Measurements from ENCODE around the gene DNAH11. TPM values are rescaled to one million over a fixed set of nuclear protein-coding genes. Genes with fewer than 3 reads are reported as not detected.

DNAH11 gene
- total RNA-seq, 1 donor from 2014 or later: 0.02 TPM

DNA sequence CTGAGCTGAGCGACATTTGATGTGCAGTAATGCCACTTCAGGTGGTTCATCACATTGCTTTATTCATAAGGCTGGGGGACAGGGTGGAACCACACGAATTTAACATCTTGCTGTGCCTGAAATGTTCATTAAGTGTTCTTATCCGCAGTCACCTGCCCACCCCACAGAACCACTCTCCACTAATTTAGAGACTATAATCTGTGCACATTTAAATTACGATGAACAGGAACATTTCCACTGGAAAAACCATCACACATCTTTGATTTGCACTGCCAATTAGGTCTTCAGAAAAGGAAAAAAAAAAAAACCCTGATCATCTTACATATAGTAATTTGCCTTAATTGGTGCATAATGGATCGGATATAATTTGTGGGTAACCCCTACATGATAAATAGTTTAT lies 400.6 kb downstream of the DNAH11 start:
- peaks cover 39% of the 10 kb centered on the region for H3K4me1 Mint-ChIP-seq (ENCODE audit: low read depth)
- H3K36me3 Mint-ChIP-seq (ENCODE audit: low read depth): no peaks in the 10 kb centered on the region
- no peak overlapping the region for H3K4me3 Mint-ChIP-seq (ENCODE audit: unreplicated experiment)

DNA sequence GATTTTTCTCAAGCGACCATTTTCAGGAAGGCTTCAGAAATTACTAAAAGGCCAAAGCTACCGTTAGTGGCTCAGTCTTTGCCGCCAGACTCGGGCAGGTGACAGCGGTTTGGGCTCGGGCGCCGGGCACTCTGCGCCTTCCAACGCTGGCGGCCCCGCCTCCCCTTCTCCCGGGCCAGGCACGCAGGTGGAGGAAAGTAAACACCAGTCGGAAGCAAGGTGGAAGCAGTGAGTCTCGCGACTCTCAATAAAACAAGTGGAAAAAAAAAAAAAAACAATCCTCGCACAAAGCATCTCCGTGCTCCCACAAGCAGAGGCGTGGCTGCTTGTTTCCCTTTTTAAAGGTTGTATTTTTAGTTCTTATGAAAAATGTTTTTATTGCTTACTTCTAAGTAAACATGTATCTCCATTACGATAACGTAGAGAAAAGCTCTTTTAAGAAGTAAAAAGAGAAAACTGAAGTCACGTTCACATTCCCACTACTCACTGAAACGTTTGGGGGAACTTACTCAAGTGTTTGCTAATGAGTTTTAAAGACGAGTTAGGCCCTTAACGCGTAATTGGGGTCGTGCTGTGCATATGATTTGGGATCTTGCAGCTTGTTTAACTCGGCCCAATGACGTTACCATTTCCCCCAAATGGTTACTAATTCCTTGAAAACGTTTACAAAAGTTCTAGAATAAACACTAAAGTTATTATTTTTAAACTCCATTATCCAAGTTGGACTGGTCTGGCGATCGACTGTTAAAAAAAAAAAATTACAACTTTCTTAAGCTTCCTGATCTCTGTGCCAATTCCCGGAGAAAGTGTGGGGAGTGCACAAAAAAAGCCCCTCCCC lies 402.0 kb downstream of the DNAH11 start:
- H3K4me3 Mint-ChIP-seq (ENCODE audit: unreplicated experiment): peak overlapping the region; percentile 76
- no peak for DNase-seq (ENCODE audit: low spot score)
- no peaks in the 10 kb centered on the region for H3K9me3 Mint-ChIP-seq (ENCODE audit: low read depth)
- no peaks in the 10 kb centered on the region for H3K36me3 Mint-ChIP-seq (ENCODE audit: low read depth)
- H3K27me3 Mint-ChIP-seq (ENCODE audit: low read depth): no peaks in the 10 kb centered on the region
- TF ChIP-seq, protein P1, sequence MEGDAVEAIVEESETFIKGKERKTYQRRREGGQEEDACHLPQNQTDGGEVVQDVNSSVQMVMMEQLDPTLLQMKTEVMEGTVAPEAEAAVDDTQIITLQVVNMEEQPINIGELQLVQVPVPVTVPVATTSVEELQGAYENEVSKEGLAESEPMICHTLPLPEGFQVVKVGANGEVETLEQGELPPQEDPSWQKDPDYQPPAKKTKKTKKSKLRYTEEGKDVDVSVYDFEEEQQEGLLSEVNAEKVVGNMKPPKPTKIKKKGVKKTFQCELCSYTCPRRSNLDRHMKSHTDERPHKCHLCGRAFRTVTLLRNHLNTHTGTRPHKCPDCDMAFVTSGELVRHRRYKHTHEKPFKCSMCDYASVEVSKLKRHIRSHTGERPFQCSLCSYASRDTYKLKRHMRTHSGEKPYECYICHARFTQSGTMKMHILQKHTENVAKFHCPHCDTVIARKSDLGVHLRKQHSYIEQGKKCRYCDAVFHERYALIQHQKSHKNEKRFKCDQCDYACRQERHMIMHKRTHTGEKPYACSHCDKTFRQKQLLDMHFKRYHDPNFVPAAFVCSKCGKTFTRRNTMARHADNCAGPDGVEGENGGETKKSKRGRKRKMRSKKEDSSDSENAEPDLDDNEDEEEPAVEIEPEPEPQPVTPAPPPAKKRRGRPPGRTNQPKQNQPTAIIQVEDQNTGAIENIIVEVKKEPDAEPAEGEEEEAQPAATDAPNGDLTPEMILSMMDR (IDR thresholded peaks at IDR 0.05): no peak
- H3K4me1 Mint-ChIP-seq (ENCODE audit: low read depth): peaks cover 29% of the 10 kb centered on the region
- peak overlapping the region; percentile 65 for H3K27ac Mint-ChIP-seq (ENCODE audit: unreplicated experiment)

More for the DNA sequence above, 400.6 kb downstream of the DNAH11 start:
- Mint-ChIP-seq H3K27me3 (ENCODE audit: low read depth) (no peaks in the 10 kb centered on the region), H3K27ac (ENCODE audit: unreplicated experiment) (peak overlapping the region; percentile 34), H3K9me3 (ENCODE audit: low read depth) (no peaks in the 10 kb centered on the region)
- TF ChIP-seq, protein P1 (IDR thresholded peaks at IDR 0.05): no peak
- no peak for DNase-seq (ENCODE audit: low spot score)

DNA sequence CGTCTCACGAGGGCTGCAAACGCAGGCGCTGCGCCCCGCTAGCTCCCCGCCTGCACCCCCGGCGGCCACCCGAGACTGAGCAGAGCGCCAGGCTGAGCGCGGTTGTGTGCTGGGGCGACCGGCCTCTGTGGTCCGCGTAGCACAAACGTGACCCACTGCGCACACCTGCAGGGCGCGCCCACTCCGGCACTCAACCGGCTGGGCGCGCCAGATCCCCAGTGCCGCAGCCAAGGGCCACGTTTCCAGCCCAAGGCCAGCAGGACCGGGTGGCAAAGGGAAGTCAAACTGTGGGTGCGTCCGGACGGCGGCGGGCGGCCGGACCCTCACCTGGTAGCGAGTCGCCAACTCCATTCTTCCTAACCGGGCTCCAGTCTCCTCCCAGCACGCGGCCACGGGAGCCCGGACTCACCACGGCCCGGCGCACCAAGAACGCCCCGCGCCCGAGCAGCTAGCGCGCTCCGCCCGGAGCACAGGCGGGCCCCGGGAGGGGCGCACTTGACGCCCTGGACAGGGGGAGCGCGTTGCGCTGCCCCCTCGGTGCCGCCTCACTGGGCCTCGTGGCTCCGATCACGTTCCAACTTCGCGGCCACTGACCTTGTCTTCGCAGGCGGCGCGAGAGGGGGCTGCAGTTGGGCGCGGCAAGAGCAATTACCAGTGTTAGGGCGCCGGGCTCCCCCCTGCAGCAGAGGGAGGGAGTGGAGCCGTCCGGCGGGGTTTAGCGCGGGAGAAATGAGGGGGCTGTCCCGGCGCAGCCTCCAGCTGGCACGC lies 402.8 kb downstream of the DNAH11 start, which contains the start of gene CDCA7L:
Gene CDCA7L (minus strand): TSS at position 446 of the 768 bp plus-strand sequence. CDS start 95 bp downstream, at position 351.
- DNase-seq (ENCODE audit: low spot score): no peak
- H3K4me1 Mint-ChIP-seq (ENCODE audit: low read depth): peaks cover 27% of the 10 kb centered on the region
- H3K36me3 Mint-ChIP-seq (ENCODE audit: low read depth): no peaks in the 10 kb centered on the region
- peak within 1 kb of the TSS; percentile 76 for H3K4me3 Mint-ChIP-seq (ENCODE audit: unreplicated experiment)
- peak within 1 kb of the TSS; percentile 68 for H3K27ac Mint-ChIP-seq (ENCODE audit: unreplicated experiment)
- H3K27me3 Mint-ChIP-seq (ENCODE audit: low read depth): no peaks in the 10 kb centered on the region
- TF ChIP-seq, protein P1 (IDR thresholded peaks at IDR 0.05): peak; percentile 36
- H3K9me3 Mint-ChIP-seq (ENCODE audit: low read depth): no peaks in the 10 kb centered on the region

DNA sequence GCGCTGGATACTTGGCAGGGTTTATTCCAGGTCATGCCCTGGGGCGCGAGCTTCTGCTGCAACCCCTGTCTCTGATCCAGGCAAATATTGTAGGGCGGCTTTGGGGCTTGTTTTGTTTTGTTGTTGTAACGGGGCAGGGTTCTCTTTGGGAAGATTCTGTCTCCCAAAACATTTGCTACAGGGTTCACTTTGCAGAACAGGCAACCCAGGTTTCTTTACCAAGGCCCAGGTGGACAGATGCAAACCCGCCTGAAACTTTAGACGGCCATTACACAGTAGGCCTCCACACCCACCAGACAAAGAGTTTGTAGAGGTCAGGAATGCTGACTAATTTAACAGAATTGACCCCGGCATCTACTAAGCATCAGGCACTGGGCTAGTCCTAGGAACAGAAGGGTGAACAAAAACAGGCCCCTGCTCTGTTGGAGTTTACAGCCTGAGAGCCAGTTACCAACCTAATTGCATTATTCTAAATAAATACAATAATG lies 403.4 kb downstream of the DNAH11 start:
- Mint-ChIP-seq H3K4me3 (ENCODE audit: unreplicated experiment) (peak overlapping the region; percentile 76), H3K4me1 (ENCODE audit: low read depth) (peaks cover 25% of the 10 kb centered on the region), H3K36me3 (ENCODE audit: low read depth) (no peaks in the 10 kb centered on the region), H3K27me3 (ENCODE audit: low read depth) (no peaks in the 10 kb centered on the region), H3K9me3 (ENCODE audit: low read depth) (no peaks in the 10 kb centered on the region), H3K27ac (ENCODE audit: unreplicated experiment) (no peak overlapping the region)
- TF ChIP-seq, protein P1 (IDR thresholded peaks at IDR 0.05): no peak
- no peak for DNase-seq (ENCODE audit: low spot score)

DNA sequence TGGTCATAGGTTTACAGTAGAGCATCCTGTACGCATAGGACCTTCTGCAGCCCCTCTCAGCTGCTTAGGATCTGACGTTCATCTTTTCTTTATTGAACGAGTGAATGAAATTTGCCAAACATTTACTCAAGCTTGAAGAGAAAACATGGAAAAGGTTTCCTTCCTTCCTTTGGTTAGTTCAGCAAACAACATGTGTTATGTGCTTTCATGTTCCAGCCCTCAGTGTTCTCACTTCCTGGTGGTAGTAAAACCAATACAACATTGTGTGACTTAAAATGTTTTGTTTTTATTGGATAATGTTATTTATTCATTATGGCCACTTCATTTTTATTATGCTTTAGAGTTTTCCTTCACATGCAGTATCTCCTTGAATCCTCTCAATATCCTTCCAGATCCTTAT lies 404.2 kb downstream of the DNAH11 start:
- no peaks in the 10 kb centered on the region for H3K36me3 Mint-ChIP-seq (ENCODE audit: low read depth)
- TF ChIP-seq, protein P1 (IDR thresholded peaks at IDR 0.05): no peak

More for the DNA sequence above, 404.2 kb downstream of the DNAH11 start:
- DNase-seq (ENCODE audit: low spot score): no peak
- no peaks in the 10 kb centered on the region for H3K27me3 Mint-ChIP-seq (ENCODE audit: low read depth)
- no peak overlapping the region for H3K27ac Mint-ChIP-seq (ENCODE audit: unreplicated experiment)
- H3K9me3 Mint-ChIP-seq (ENCODE audit: low read depth): no peaks in the 10 kb centered on the region
- no peak overlapping the region for H3K4me3 Mint-ChIP-seq (ENCODE audit: unreplicated experiment)
- peaks cover 24% of the 10 kb centered on the region for H3K4me1 Mint-ChIP-seq (ENCODE audit: low read depth)

Data from chondrocyte (in vitro differentiated cells).